ENCODE data around the gene GID4. TPM values are rescaled to one million over a fixed set of nuclear protein-coding genes. Genes with fewer than 3 reads are reported as not detected.

The GID4 gene
- total and polyA plus RNA-seq, 2 of the 13 experiments (the other 11 are each of a cell fraction or from before 2014, with no cell fraction given) = 4.3 to 6.1 TPM

- TF ChIP-seq GRHL1 (CRISPR knock-in tag; conservative IDR thresholded peaks at IDR 0.05) (no peak), ZNF740 (CRISPR knock-in tag; IDR thresholded peaks at IDR 0.05) (peak; percentile 78; the same call in 1 of the 2 replicates), CENPX (CRISPR knock-in tag; IDR thresholded peaks at IDR 0.05) (no peak), ZNF556 (CRISPR knock-in tag; IDR thresholded peaks at IDR 0.05; ENCODE audit: borderline replicate concordance) (peak; percentile 100), SRSF4 (IDR thresholded peaks at IDR 0.05; ENCODE audit: low read depth, low read length, poor library complexity, severe bottlenecking) (no peak), MED13 (CRISPR knock-in tag; IDR thresholded peaks at IDR 0.05) (peak; percentile 85), RERE (CRISPR knock-in tag; IDR thresholded peaks at IDR 0.05; ENCODE audit: low read depth) (peak; percentile 63; the same call in 1 of the 2 replicates), NR2F6 (IDR thresholded peaks at IDR 0.05) (peak; percentile 27; the same call in 1 of the 2 replicates), NR2F6 (CRISPR knock-in tag; IDR thresholded peaks at IDR 0.05) (peak; percentile 78), BATF2 (CRISPR knock-in tag; IDR thresholded peaks at IDR 0.05) (no peak), TEF (CRISPR knock-in tag; IDR thresholded peaks at IDR 0.05) (peak; percentile 69; the same call in 1 of the 2 replicates), ZNF598 (CRISPR knock-in tag; IDR thresholded peaks at IDR 0.05; ENCODE audit: borderline replicate concordance) (peak; percentile 87), BCL6 (CRISPR knock-in tag; IDR thresholded peaks at IDR 0.05) (peak; percentile 76), ZNF550 (CRISPR knock-in tag; IDR thresholded peaks at IDR 0.05; ENCODE audit: borderline replicate concordance) (no peak), ZNF790 (CRISPR knock-in tag; IDR thresholded peaks at IDR 0.05; ENCODE audit: borderline replicate concordance) (peak; percentile 67; the same call in 1 of the 2 replicates), IRF2 (CRISPR knock-in tag; IDR thresholded peaks at IDR 0.05) (peak; percentile 98), ZNF720 (CRISPR knock-in tag; IDR thresholded peaks at IDR 0.05) (peak; percentile 57; the same call in 1 of the 2 replicates), ZNF383 (CRISPR knock-in tag; IDR thresholded peaks at IDR 0.05; ENCODE audit: borderline replicate concordance) (peak; percentile 97; the same call in 1 of the 2 replicates), RARA (CRISPR knock-in tag; IDR thresholded peaks at IDR 0.05) (peak; percentile 60), ZKSCAN5 (CRISPR knock-in tag; IDR thresholded peaks at IDR 0.05) (no peak), KDM2A (CRISPR knock-in tag; IDR thresholded peaks at IDR 0.05; ENCODE audit: borderline replicate concordance, low read depth) (peak; percentile 98)
Measured at GRCh38 chr17:18087610-18088491, 48.6 kb downstream of the GID4 start, which contains the start of gene DRG2 (continued).

Data from HepG2 (cell line).